K562 (cell line): ENCODE results near the gene HFE. TPM values are rescaled to one million over a fixed set of nuclear protein-coding genes. Genes with fewer than 3 reads are reported as not detected.

Source experiments
- ETS2 ChIP-seq: IDR thresholded peaks from 2 replicates; pipeline ENCODE4 v1.6.1; 2016; ENCODE audit warnings: borderline replicate concordance, missing genetic modification characterization, mild to moderate bottlenecking, moderate library complexity, missing compliant biosample characterization; ENCODE audit not compliant: poor library complexity, severe bottlenecking
- HNRNPUL1 ChIP-seq: fragments of 200-400 bp; formaldehyde crosslinking; IDR thresholded peaks from 2 replicates; pipeline ENCODE4 v1.6.1; 2017; ENCODE audit warnings: low read length
- IRF2 ChIP-seq: sonication (generic); formaldehyde crosslinking; IDR thresholded peaks from 2 replicates; pipeline ENCODE4 v1.8.1; 2022; ENCODE audit warnings: mild to moderate bottlenecking, missing genetic modification reagents
- KLF16 ChIP-seq: IDR thresholded peaks from 2 replicates; pipeline ENCODE4 v1.6.1; 2016; ENCODE audit warnings: antibody characterized with exemption
- MCM7 ChIP-seq, 2 experiments: fragments of 450-650 bp; IDR thresholded peaks; 2 replicates each; pipeline ENCODE4 v1.6.1; 2016 to 2018
- MIER1 ChIP-seq: fragments of 450-650 bp; IDR thresholded peaks from 2 replicates; pipeline ENCODE4 v1.6.1; 2016; ENCODE audit warnings: antibody characterized with exemption, mild to moderate bottlenecking, low read depth
- ZNF699 ChIP-seq: fragments of 250-450 bp; sonication (Bioruptor Pico); IDR thresholded peaks from 2 replicates; pipeline ENCODE4 v1.8.0; 2021; ENCODE audit warnings: mild to moderate bottlenecking, moderate library complexity; ENCODE audit not compliant: insufficient replicate concordance
- polyA plus RNA-seq, 8 experiments: library from polyadenylated mRNA; depleted of rRNA in 4 of 8; stranded (reverse) in 5 of 8; unstranded in 3 of 8; fragments of >200 nt; fragmentation: Nextera tagmentation in 2 of 8; fragmentation: Illumina TruSeq in 1 of 8; extraction: Ambion mirVana in 2 of 8; extraction: Trizol in 1 of 8; gene quantifications; 2 replicates each; pipeline versions ENCODE4 v1.2.1 to v1.2.3, GENCODE V29; 2011 to 2014; ENCODE audit warnings: inconsistent platforms in 1 of 8, missing spikeins in 1 of 8
- total RNA-seq, 7 experiments: library from RNA; depleted of rRNA in 6 of 7; stranded (reverse); fragments of >200 nt in 6 of 7; fragmentation: Illumina TruSeq in 2 of 7; extraction: Trizol in 2 of 7; gene quantifications; 2 replicates each; pipeline versions ENCODE4 v1.2.1 to v1.2.3, GENCODE V29; 2011 to 2021; ENCODE audit warnings: low replicate concordance in 1 of 7
- TF ChIP-seq, protein P1 (sequence below): fragments of 200-600 bp; sonication (generic); IDR thresholded peaks from one replicate; pipeline ENCODE4 v1.6.1; 2012; ENCODE audit warnings: mild to moderate bottlenecking, low read depth, low read length, inconsistent platforms
- TF ChIP-seq, protein P2 (sequence below): IDR thresholded peaks from 3 replicates; pipeline ENCODE4 v1.6.1; 2011; ENCODE audit warnings: borderline replicate concordance, mild to moderate bottlenecking; ENCODE audit not compliant: insufficient read length, insufficient read depth
- TF ChIP-seq, protein P3 (sequence below): fragments of 250-450 bp; sonication (Bioruptor Pico); IDR thresholded peaks from 2 replicates; pipeline ENCODE4 v1.9.0; 2021; ENCODE audit warnings: mild to moderate bottlenecking, inconsistent platforms

Gene HFE
- total and polyA plus RNA-seq, 9 of the 15 experiments (the other 6 are each of a cell fraction or from before 2014, with no cell fraction given), result 0.14 to 1.2 (median 0.76) TPM

DNA sequence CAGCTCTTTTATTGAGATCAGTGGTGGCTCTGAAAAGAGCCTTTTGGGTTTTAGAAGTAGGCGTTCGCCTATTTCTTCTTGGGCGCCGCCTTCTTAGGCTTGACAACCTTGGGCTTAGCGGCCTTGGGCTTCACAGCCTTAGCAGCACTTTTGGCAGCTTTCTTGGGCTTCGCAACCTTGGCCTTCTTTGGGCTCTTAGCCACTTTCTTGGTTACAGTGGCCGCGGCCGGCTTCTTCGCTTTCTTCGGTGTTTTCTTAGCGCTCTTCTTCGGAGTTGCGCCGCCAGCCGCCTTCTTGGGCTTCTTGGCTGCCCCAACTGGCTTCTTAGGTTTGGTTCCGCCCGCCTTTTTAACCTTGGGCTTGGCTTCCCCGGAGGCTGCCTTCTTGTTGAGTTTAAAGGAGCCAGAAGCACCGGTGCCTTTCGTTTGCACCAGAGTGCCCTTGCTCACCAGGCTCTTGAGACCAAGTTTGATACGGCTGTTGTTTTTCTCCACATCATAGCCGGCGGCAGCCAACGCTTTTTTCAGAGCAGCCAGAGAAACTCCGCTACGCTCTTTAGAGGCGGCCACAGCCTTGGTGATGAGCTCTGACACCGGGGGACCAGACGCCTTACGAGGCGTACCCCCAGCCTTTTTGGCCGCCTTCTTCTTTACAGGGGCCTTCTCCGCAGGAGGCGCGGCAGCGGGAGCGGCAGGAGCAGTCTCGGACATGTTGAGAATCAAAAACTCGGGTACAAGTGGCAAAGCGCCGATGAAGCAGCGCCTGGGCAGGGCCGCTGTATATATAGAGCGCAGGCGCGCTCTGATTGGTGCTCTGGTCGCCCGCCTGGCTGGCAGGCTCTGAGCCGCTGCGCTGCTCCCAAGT is 31.3 kb upstream of the HFE start (continued):
- TF ChIP-seq, protein P1, sequence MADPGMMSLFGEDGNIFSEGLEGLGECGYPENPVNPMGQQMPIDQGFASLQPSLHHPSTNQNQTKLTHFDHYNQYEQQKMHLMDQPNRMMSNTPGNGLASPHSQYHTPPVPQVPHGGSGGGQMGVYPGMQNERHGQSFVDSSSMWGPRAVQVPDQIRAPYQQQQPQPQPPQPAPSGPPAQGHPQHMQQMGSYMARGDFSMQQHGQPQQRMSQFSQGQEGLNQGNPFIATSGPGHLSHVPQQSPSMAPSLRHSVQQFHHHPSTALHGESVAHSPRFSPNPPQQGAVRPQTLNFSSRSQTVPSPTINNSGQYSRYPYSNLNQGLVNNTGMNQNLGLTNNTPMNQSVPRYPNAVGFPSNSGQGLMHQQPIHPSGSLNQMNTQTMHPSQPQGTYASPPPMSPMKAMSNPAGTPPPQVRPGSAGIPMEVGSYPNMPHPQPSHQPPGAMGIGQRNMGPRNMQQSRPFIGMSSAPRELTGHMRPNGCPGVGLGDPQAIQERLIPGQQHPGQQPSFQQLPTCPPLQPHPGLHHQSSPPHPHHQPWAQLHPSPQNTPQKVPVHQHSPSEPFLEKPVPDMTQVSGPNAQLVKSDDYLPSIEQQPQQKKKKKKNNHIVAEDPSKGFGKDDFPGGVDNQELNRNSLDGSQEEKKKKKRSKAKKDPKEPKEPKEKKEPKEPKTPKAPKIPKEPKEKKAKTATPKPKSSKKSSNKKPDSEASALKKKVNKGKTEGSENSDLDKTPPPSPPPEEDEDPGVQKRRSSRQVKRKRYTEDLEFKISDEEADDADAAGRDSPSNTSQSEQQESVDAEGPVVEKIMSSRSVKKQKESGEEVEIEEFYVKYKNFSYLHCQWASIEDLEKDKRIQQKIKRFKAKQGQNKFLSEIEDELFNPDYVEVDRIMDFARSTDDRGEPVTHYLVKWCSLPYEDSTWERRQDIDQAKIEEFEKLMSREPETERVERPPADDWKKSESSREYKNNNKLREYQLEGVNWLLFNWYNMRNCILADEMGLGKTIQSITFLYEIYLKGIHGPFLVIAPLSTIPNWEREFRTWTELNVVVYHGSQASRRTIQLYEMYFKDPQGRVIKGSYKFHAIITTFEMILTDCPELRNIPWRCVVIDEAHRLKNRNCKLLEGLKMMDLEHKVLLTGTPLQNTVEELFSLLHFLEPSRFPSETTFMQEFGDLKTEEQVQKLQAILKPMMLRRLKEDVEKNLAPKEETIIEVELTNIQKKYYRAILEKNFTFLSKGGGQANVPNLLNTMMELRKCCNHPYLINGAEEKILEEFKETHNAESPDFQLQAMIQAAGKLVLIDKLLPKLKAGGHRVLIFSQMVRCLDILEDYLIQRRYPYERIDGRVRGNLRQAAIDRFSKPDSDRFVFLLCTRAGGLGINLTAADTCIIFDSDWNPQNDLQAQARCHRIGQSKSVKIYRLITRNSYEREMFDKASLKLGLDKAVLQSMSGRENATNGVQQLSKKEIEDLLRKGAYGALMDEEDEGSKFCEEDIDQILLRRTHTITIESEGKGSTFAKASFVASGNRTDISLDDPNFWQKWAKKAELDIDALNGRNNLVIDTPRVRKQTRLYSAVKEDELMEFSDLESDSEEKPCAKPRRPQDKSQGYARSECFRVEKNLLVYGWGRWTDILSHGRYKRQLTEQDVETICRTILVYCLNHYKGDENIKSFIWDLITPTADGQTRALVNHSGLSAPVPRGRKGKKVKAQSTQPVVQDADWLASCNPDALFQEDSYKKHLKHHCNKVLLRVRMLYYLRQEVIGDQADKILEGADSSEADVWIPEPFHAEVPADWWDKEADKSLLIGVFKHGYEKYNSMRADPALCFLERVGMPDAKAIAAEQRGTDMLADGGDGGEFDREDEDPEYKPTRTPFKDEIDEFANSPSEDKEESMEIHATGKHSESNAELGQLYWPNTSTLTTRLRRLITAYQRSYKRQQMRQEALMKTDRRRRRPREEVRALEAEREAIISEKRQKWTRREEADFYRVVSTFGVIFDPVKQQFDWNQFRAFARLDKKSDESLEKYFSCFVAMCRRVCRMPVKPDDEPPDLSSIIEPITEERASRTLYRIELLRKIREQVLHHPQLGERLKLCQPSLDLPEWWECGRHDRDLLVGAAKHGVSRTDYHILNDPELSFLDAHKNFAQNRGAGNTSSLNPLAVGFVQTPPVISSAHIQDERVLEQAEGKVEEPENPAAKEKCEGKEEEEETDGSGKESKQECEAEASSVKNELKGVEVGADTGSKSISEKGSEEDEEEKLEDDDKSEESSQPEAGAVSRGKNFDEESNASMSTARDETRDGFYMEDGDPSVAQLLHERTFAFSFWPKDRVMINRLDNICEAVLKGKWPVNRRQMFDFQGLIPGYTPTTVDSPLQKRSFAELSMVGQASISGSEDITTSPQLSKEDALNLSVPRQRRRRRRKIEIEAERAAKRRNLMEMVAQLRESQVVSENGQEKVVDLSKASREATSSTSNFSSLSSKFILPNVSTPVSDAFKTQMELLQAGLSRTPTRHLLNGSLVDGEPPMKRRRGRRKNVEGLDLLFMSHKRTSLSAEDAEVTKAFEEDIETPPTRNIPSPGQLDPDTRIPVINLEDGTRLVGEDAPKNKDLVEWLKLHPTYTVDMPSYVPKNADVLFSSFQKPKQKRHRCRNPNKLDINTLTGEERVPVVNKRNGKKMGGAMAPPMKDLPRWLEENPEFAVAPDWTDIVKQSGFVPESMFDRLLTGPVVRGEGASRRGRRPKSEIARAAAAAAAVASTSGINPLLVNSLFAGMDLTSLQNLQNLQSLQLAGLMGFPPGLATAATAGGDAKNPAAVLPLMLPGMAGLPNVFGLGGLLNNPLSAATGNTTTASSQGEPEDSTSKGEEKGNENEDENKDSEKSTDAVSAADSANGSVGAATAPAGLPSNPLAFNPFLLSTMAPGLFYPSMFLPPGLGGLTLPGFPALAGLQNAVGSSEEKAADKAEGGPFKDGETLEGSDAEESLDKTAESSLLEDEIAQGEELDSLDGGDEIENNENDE, result peak; percentile 37
- TF ChIP-seq, protein P2, sequence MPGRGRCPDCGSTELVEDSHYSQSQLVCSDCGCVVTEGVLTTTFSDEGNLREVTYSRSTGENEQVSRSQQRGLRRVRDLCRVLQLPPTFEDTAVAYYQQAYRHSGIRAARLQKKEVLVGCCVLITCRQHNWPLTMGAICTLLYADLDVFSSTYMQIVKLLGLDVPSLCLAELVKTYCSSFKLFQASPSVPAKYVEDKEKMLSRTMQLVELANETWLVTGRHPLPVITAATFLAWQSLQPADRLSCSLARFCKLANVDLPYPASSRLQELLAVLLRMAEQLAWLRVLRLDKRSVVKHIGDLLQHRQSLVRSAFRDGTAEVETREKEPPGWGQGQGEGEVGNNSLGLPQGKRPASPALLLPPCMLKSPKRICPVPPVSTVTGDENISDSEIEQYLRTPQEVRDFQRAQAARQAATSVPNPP, result no peak
- TF ChIP-seq IRF2 (CRISPR knock-in tag) (no peak), ETS2 (no peak), HNRNPUL1 (no peak), MCM7 (IDR thresholded peaks at IDR 0.05) (peak in 1 of 2 experiments; percentile 26; a peak in 1 of 4 replicates), MIER1 (no peak), ZNF699 (CRISPR knock-in tag) (no peak), KLF16 (peak; percentile 43; the same call in 1 of the 2 replicates)
- TF ChIP-seq, protein P3, sequence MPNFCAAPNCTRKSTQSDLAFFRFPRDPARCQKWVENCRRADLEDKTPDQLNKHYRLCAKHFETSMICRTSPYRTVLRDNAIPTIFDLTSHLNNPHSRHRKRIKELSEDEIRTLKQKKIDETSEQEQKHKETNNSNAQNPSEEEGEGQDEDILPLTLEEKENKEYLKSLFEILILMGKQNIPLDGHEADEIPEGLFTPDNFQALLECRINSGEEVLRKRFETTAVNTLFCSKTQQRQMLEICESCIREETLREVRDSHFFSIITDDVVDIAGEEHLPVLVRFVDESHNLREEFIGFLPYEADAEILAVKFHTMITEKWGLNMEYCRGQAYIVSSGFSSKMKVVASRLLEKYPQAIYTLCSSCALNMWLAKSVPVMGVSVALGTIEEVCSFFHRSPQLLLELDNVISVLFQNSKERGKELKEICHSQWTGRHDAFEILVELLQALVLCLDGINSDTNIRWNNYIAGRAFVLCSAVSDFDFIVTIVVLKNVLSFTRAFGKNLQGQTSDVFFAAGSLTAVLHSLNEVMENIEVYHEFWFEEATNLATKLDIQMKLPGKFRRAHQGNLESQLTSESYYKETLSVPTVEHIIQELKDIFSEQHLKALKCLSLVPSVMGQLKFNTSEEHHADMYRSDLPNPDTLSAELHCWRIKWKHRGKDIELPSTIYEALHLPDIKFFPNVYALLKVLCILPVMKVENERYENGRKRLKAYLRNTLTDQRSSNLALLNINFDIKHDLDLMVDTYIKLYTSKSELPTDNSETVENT (CRISPR knock-in tag), result peak; percentile 98
